ENCODE measurements around the gene ARHGEF2. TPM values are rescaled to one million over a fixed set of nuclear protein-coding genes. Genes with fewer than 3 reads are reported as not detected.

Gene ARHGEF2
- total and polyA plus RNA-seq, 10 of the 15 experiments (the other 5 are each of a cell fraction or from before 2014, with no cell fraction given) = 8.1 to 113 (median 69.9) TPM

- TF ChIP-seq ATF2 (IDR thresholded peaks at IDR 0.05; ENCODE audit: low read length) (no peak), IKZF1 (conservative IDR thresholded peaks at IDR 0.05) (peak; percentile 60; the same call in 1 of the 2 replicates), PKNOX1 (IDR thresholded peaks at IDR 0.05) (no peak), PML (IDR thresholded peaks at IDR 0.05; ENCODE audit: low read length) (no peak), EZH2 (IDR thresholded peaks at IDR 0.05; ENCODE audit: borderline replicate concordance, control insufficient read depth, low read depth, low read length) (no peak), SRF (IDR thresholded peaks at IDR 0.05; ENCODE audit: low read depth in 2 of 2, low read length in 2 of 2) (peak; percentile 34 to 73; a peak in 3 of 4 replicates), TCF12 (IDR thresholded peaks at IDR 0.05; ENCODE audit: low read depth, low read length) (0 out of 2 replicates have a peak, but pooled peaks have one; percentile 38), SPI1 (IDR thresholded peaks at IDR 0.05; ENCODE audit: borderline replicate concordance, insufficient read depth, low read depth, low read length) (no peak), NFIC (IDR thresholded peaks at IDR 0.05; ENCODE audit: low read depth, low read length) (no peak), E4F1 (IDR thresholded peaks at IDR 0.05; ENCODE audit: borderline replicate concordance, partially characterized antibody) (no peak), HCFC1 (IDR thresholded peaks at IDR 0.05; ENCODE audit: low read length) (no peak)
These were observed 2.1 kb downstream of the ARHGEF2 start (continued) for GRCh38 chr1:155976062-155976912.

All from GM12878 (cell line).